ENCODE data around the gene UNC93B1. TPM values are rescaled to one million over a fixed set of nuclear protein-coding genes. Genes with fewer than 3 reads are reported as not detected.
A peak's percentile ranks its signal among the peaks of the same experiment; 100 is the strongest.

Gene UNC93B1
- total and polyA plus RNA-seq, 8 donors = 13.0 to 36.5 (median 17.5) TPM

DNA sequence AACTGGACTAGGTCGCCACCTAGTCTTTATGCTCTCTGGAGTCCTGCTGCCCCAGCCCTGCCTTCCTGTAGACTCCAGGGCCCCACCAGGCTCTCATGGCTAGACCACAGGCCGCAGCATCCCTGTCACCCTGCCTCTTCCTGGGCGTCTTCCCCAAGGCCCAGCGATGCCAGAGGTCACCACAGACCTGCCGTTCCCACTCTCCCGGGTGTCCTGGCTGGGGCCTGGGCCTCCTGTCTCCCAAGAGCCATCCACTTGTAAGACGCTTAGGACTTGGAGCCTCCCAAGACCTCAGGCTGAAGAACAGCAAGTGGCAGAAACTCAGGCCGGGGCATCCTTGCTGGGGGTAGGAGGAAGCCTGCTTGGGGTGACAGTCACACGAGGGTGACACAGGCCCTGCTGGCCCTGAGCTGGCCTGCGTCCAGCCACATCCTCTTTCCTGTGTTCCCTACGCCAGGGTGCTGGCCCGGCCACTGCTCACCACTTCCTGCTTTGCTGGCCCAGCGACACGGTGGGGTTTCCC lies 32.9 kb upstream of the UNC93B1 start:
- peak overlapping the region; percentile 89 to 95 (median 92) for H3K27ac ChIP-seq
- H3K4me3 ChIP-seq = no peak overlapping the region
- ATAC-seq = no peak
- intact Hi-C loops (cut with DNase I) = no loop called here
- H3K9me3 ChIP-seq = no peaks in the 10 kb centered on the region
- FAIRE-seq = no peak
- TF ChIP-seq CTCF (IDR thresholded peaks at IDR 0.05) = no peak
- H3K27me3 ChIP-seq = no peaks in the 10 kb centered on the region
- WGBS, 2 donors = 59 to 68% methylated on average over 14 of the region's 14 CpGs
- DNase-seq = peak in 4 of 6 donors; percentile 56 to 88 (median 62)
- H3K4me1 ChIP-seq = peaks cover 23 to 32% (median 24%) of the 10 kb centered on the region in 3 donors
- peaks cover 0 to 4% (median 0%) of the 10 kb centered on the region in 3 donors for H3K36me3 ChIP-seq

DNA sequence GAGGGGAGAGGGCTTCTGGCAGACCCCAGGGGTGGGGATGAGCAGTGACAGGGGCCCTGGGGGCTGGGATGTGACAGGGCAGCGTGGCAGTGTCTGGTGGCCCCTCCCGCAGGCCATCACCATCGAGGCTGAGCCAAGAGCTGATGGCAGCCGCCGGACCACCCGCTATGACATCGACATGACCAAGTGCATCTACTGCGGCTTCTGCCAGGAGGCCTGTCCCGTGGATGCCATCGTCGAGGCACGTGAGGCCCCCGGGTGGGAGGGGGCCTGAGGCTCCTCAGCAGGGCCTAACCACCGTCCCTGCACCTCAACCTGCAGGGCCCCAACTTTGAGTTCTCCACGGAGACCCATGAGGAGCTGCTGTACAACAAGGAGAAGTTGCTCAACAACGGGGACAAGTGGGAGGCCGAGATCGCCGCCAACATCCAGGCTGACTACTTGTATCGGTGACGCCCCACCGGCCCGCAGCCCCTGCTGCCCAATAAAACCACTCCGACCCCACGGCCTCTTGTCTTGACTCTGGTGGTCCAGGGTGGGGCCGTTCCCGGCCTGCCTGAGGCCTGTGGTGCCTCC lies 32.3 kb upstream of the UNC93B1 start:
- peak in 3 of 6 donors; percentile 38 to 86 (median 60) for DNase-seq
- no peak for FAIRE-seq
- intact Hi-C loops (cut with DNase I) = no loop called here

GRCh38 chr11:68035266-68035876 lies 31.5 kb upstream of the UNC93B1 start:
- WGBS, 2 donors = 85 to 88% methylated on average over 13 of the region's 13 CpGs
- ATAC-seq = no peak
- FAIRE-seq = no peak
- no peak overlapping the region for H3K4me3 ChIP-seq
- no peak for TF ChIP-seq CTCF (IDR thresholded peaks at IDR 0.05)
- peak in 1 of 6 donors; percentile 35 for DNase-seq
- H3K27me3 ChIP-seq = no peaks in the 10 kb centered on the region
- peak overlapping the region in 1 of 4 donors; percentile 93 for H3K27ac ChIP-seq
- intact Hi-C loops (cut with DNase I) = no loop called here
- peaks cover 0 to 4% (median 0%) of the 10 kb centered on the region in 3 donors for H3K36me3 ChIP-seq
- no peaks in the 10 kb centered on the region for H3K9me3 ChIP-seq
- H3K4me1 ChIP-seq = peaks cover 21 to 34% (median 30%) of the 10 kb centered on the region in 3 donors

More for the DNA sequence above, 32.3 kb upstream of the UNC93B1 start:
- H3K27me3 ChIP-seq = no peaks in the 10 kb centered on the region
- TF ChIP-seq CTCF (IDR thresholded peaks at IDR 0.05) = no peak
- no peak for ATAC-seq
- no peaks in the 10 kb centered on the region for H3K9me3 ChIP-seq
- H3K4me1 ChIP-seq = peaks cover 21 to 34% (median 30%) of the 10 kb centered on the region in 3 donors
- H3K27ac ChIP-seq = peak overlapping the region; percentile 89 to 95 (median 92)
- no peak overlapping the region for H3K4me3 ChIP-seq
- H3K36me3 ChIP-seq = peaks cover 0 to 4% (median 0%) of the 10 kb centered on the region in 3 donors
- WGBS, 2 donors = 84 to 89% methylated on average over 26 to 27 of the region's 27 CpGs

- 44 to 56% methylated on average over 12 of the region's 12 CpGs for WGBS, 2 donors
- intact Hi-C loops (cut with DNase I) = no loop called here
- peaks cover 20 to 39% (median 30%) of the 10 kb centered on the region in 3 donors for H3K4me1 ChIP-seq
Observed at GRCh38 chr11:68033708-68034045, 29.8 kb upstream of the UNC93B1 start.

More at GRCh38 chr11:68033708-68034045, 29.8 kb upstream of the UNC93B1 start:
- DNase-seq = peak in 3 of 6 donors; percentile 55 to 70 (median 63)
- no peak for ATAC-seq
- FAIRE-seq = no peak
- TF ChIP-seq CTCF (IDR thresholded peaks at IDR 0.05) = no peak
- Histone ChIP-seq H3K9me3 (no peaks in the 10 kb centered on the region), H3K36me3 (peaks cover 0 to 4% (median 0%) of the 10 kb centered on the region in 3 donors), H3K4me3 (no peak overlapping the region), H3K27ac (no peak overlapping the region), H3K27me3 (no peaks in the 10 kb centered on the region)
